HG02678 (cell line): ENCODE measurements around the gene PNP.
"Not testable (repeated sequence)": the region's sequence is repeated elsewhere in the genome, so short reads cannot be mapped to it uniquely, and the experiment has no call there.

Experiments
- ATAC-seq: cut with Tn5 transposase; IDR thresholded peaks from one replicate; pipeline ENCODE4 v1.9.1; 2021; ENCODE audit warnings: mild to moderate bottlenecking, moderate library complexity; ENCODE audit not compliant: unreplicated experiment

PNP gene

DNA sequence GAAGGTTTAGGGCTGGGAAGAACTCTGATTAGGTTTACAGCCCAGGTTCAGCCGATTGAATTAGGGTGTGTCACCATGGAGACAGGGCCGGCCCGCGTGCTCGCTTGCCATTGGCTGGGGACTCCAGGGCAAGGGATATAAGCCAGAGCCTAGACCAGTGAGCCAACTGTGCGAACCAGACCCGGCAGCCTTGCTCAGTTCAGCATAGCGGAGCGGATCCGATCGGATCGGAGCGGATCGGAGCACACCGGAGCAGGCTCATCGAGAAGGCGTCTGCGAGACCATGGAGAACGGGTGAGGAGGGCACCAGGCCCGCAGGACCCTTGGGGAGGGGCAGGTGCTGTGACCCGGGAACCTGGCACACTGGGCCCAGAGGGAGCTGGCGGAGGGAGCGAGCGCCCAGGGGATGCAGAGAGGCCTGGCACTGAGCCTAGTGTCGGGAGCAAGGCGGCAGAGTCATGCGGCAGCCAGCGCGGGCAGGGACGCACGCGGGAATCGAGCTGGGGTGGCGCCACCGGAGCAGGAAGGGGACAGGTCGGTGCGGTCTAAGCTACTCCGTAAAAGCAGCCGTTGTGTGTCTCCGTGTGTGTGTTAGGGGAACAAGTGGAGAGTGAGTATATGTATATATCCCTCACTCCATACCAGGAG is at the start of gene PNP:
PNP (plus strand) TSS at position 165 of the 648 bp plus-strand sequence; CDS start at position 284, 119 bp downstream.
- ATAC-seq: peak; percentile 96

GRCh38 chr14:20419419-20419818 is 49.8 kb upstream of the PNP start:
- ATAC-seq: no peak

- no peak for ATAC-seq
Measured at GRCh38 chr14:20421267-20421666, 47.9 kb upstream of the PNP start.

DNA sequence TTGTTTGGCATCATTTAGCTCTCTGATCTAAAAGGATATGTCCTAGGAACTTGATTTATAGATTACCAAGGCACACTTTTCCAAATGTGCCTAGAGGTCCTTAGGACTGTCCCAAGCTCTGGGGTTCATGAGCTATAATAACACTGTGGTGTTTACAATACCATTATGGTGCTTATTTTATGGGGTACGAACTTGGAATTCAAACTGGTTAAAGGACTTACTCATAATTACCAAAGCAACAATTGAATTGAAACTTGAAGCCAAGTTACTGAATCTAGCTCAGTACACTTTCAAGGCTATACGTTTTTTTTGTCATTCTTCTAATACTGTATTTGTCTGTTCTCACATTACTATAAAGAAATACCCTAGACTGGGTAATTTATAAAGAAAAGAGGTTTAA is 46.3 kb upstream of the PNP start:
- no peak for ATAC-seq

DNA sequence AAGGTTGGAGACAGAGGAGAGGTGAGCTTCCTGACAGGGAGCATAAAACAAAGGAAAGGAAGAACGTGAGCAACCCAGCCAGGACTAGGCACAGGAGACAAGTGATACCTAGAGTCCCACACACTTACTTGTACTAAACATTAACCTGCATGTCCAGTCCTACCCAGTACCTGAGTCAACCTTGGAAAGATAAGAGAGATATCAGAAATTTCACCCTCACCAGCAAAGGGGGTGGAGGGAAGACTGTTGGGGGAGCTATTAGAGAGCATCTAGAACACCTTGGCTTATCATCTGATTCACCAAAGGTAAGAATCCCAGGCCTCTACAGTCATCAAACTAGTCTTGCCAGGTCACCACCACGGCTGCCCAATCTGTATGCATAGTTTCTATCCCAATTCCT is 44.4 kb upstream of the PNP start:
- ATAC-seq: no peak

GRCh38 chr14:20427231-20428009 is 41.8 kb upstream of the PNP start:
- peak; percentile 76 for ATAC-seq

- peak; percentile 32 for ATAC-seq
Measured at GRCh38 chr14:20428010-20428365, 41.2 kb upstream of the PNP start.

- no peak for ATAC-seq
Measured at GRCh38 chr14:20428802-20429201, 40.4 kb upstream of the PNP start.

GRCh38 chr14:20429801-20430669 is 39.2 kb upstream of the PNP start:
- no peak for ATAC-seq

GRCh38 chr14:20434701-20435581 is 34.3 kb upstream of the PNP start:
- no peak for ATAC-seq

GRCh38 chr14:20435582-20436362 is 33.4 kb upstream of the PNP start, which contains the start of gene KLHL33:
KLHL33 (minus strand) TSS chr14:20436166; CDS start chr14:20435811, 355 bp downstream.
- ATAC-seq: no peak

DNA sequence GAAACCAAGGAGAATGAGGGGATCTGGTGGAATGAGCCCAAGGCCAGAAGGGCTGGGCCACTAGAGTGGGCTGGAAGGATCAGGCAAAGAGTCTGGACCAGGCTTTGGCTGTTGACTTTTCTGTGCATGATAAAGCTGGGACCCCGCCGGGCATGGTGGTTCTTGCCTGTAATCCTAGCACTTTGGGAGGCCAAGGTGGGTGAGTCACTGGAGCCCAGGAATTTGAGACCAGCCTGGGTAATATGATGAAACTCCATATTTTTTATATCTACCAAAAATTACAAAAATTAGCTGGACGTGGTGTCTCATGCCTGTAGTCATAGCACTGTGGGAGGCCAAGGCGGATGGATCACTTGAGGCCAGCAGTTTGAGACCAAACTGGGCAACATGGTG is 32.8 kb upstream of the PNP start:
- no peak for ATAC-seq

GRCh38 chr14:20438664-20439063 is 30.5 kb upstream of the PNP start:
- no peak for ATAC-seq

DNA sequence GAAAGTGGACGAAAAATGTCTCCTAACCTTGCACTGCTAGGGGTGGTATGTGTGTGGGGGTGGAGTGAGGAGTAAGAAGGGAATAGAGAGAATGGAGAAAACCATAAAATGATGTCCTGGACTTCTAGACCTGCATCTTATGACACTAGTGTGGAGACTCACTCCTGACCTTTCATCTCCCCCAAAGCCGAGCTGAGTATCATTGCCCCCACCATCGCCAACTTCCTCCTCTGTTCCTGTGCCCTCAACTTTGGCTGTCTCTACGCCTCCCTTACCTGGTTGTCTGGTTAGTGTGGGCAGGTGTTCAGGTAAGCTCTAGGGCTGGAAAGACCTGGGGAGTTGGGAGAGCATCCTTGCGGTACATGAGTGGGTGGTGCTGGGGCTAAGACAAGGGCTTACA is 28.7 kb upstream of the PNP start:
- ATAC-seq: no peak

DNA sequence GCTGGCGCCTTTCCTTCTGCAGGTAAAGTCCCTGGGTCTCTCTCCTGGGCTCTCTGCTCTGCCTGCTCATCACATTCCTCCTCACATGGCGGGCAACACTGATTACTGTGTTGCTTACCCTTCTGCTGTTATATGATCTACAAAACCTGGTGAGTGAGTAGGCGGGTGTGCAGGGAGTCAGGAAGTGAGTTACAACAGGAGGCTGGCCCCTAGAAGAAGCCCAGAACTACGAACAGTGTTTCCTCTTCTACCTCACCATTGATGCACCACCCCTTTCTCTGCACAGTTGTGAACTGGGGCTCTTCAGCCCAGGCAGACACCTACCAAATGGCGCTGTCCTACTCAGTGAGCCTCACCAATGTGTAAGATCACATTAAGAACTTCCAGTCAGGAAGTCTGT is 28.3 kb upstream of the PNP start:
- no peak for ATAC-seq

GRCh38 chr14:20441461-20441860 is 27.7 kb upstream of the PNP start:
- ATAC-seq: no peak

GRCh38 chr14:20443650-20444049 is 25.6 kb upstream of the PNP start:
- ATAC-seq: not testable (repeated sequence)

DNA sequence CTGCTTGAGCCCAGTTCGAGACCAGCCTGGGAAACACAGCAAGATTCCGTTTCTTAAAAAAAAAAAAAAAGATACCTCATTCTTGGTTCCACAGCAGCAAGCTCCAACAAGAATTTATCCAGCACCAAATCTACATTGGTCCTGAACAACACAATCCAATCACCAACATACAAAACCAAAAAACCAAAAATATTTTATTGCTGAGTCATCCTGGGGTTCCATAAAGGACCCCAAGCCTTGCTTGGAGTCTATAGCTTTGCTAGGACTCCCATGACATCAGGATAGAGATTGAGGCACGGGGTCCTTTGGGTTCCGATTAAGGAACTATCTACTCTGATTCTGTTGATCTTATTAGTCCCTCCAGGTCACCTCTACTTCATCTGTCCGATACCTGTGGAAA is 22.3 kb upstream of the PNP start:
- no peak for ATAC-seq

DNA sequence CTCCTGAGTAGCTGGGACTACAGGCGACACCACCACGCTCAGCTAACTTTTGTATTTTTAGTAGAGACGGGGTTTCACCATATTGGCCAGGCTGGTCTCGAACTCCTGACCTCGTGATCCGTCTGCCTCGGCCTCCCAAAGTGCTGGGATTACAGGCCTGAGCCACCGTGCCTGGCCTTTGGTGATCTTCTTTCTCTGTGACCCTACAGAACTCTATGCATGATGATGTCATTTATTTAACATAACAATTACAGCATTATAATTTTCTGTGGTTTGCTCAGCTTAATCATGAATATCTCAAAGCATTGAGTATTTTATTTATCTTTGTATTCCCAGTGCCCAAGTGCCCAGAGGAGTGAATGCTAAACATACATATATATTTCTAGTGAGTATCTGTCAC is 16.4 kb upstream of the PNP start:
- ATAC-seq: not testable (repeated sequence)
